ENCODE data around the gene CLEC20A. TPM values are rescaled to one million over a fixed set of nuclear protein-coding genes. Genes with fewer than 3 reads are reported as not detected.

Gene CLEC20A
- total RNA-seq, 1 donor from 2014 or later, result not detected

GRCh38 chr1:178520803-178521202 lies 24.0 kb upstream of the CLEC20A start:
- H3K9me3 Mint-ChIP-seq (ENCODE audit: low read depth), result peaks cover 4% of the 10 kb centered on the region
- H3K4me3 Mint-ChIP-seq (ENCODE audit: unreplicated experiment), result no peak overlapping the region
- no peaks in the 10 kb centered on the region for H3K27me3 Mint-ChIP-seq (ENCODE audit: low read depth)
- no peak overlapping the region for H3K27ac Mint-ChIP-seq (ENCODE audit: unreplicated experiment)
- no peaks in the 10 kb centered on the region for H3K36me3 Mint-ChIP-seq (ENCODE audit: low read depth)
- H3K4me1 Mint-ChIP-seq (ENCODE audit: low read depth), result no peaks in the 10 kb centered on the region
- TF ChIP-seq, protein P1, sequence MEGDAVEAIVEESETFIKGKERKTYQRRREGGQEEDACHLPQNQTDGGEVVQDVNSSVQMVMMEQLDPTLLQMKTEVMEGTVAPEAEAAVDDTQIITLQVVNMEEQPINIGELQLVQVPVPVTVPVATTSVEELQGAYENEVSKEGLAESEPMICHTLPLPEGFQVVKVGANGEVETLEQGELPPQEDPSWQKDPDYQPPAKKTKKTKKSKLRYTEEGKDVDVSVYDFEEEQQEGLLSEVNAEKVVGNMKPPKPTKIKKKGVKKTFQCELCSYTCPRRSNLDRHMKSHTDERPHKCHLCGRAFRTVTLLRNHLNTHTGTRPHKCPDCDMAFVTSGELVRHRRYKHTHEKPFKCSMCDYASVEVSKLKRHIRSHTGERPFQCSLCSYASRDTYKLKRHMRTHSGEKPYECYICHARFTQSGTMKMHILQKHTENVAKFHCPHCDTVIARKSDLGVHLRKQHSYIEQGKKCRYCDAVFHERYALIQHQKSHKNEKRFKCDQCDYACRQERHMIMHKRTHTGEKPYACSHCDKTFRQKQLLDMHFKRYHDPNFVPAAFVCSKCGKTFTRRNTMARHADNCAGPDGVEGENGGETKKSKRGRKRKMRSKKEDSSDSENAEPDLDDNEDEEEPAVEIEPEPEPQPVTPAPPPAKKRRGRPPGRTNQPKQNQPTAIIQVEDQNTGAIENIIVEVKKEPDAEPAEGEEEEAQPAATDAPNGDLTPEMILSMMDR (IDR thresholded peaks at IDR 0.05), result no peak
- no peak for DNase-seq (ENCODE audit: low spot score)

- Mint-ChIP-seq H3K27me3 (ENCODE audit: low read depth) (no peaks in the 10 kb centered on the region), H3K27ac (ENCODE audit: unreplicated experiment) (no peak overlapping the region), H3K36me3 (ENCODE audit: low read depth) (no peaks in the 10 kb centered on the region), H3K9me3 (ENCODE audit: low read depth) (no peaks in the 10 kb centered on the region), H3K4me1 (ENCODE audit: low read depth) (no peaks in the 10 kb centered on the region), H3K4me3 (ENCODE audit: unreplicated experiment) (no peak overlapping the region)
- TF ChIP-seq, protein P1 (IDR thresholded peaks at IDR 0.05), result no peak
- DNase-seq (ENCODE audit: low spot score), result no peak
These were observed 22.1 kb upstream of the CLEC20A start for GRCh38 chr1:178518894-178519293.

GRCh38 chr1:178516110-178516509 lies 19.3 kb upstream of the CLEC20A start:
- no peak overlapping the region for H3K27ac Mint-ChIP-seq (ENCODE audit: unreplicated experiment)
- no peaks in the 10 kb centered on the region for H3K27me3 Mint-ChIP-seq (ENCODE audit: low read depth)

GRCh38 chr1:178513278-178513983 lies 16.7 kb upstream of the CLEC20A start:
- Mint-ChIP-seq H3K27ac (ENCODE audit: unreplicated experiment) (no peak overlapping the region), H3K9me3 (ENCODE audit: low read depth) (no peaks in the 10 kb centered on the region), H3K36me3 (ENCODE audit: low read depth) (no peaks in the 10 kb centered on the region), H3K4me3 (ENCODE audit: unreplicated experiment) (no peak overlapping the region), H3K4me1 (ENCODE audit: low read depth) (no peaks in the 10 kb centered on the region), H3K27me3 (ENCODE audit: low read depth) (no peaks in the 10 kb centered on the region)
- TF ChIP-seq, protein P1 (IDR thresholded peaks at IDR 0.05), result peak; percentile 28
- DNase-seq (ENCODE audit: low spot score), result no peak

More at GRCh38 chr1:178516110-178516509, 19.3 kb upstream of the CLEC20A start:
- no peaks in the 10 kb centered on the region for H3K4me1 Mint-ChIP-seq (ENCODE audit: low read depth)
- TF ChIP-seq, protein P1 (IDR thresholded peaks at IDR 0.05), result no peak
- no peak overlapping the region for H3K4me3 Mint-ChIP-seq (ENCODE audit: unreplicated experiment)
- no peak for DNase-seq (ENCODE audit: low spot score)
- H3K36me3 Mint-ChIP-seq (ENCODE audit: low read depth), result no peaks in the 10 kb centered on the region
- H3K9me3 Mint-ChIP-seq (ENCODE audit: low read depth), result no peaks in the 10 kb centered on the region

GRCh38 chr1:178512566-178513277 lies 16.0 kb upstream of the CLEC20A start, which contains the start of gene TEX35:
Gene TEX35 (plus strand): TSS chr1:178513109. CDS start chr1:178513189, 80 bp downstream.
- H3K36me3 Mint-ChIP-seq (ENCODE audit: low read depth), result no peaks in the 10 kb centered on the region
- no peak within 1 kb of the TSS for H3K4me3 Mint-ChIP-seq (ENCODE audit: unreplicated experiment)
- DNase-seq (ENCODE audit: low spot score), result no peak
- H3K9me3 Mint-ChIP-seq (ENCODE audit: low read depth), result no peaks in the 10 kb centered on the region
- TF ChIP-seq, protein P1 (IDR thresholded peaks at IDR 0.05), result no peak
- H3K27me3 Mint-ChIP-seq (ENCODE audit: low read depth), result no peaks in the 10 kb centered on the region
- no peak within 1 kb of the TSS for H3K27ac Mint-ChIP-seq (ENCODE audit: unreplicated experiment)
- no peaks in the 10 kb centered on the region for H3K4me1 Mint-ChIP-seq (ENCODE audit: low read depth)
